Liver (tissue), 3 donors: ENCODE data around the gene PAPPA2.

Source experiments
- JUND ChIP-seq, 2 donors: IDR thresholded peaks; 2 replicates each; pipeline ENCODE4 v1.6.1; 2016; ENCODE audit warnings: antibody characterized with exemption in 2 of 2
- TF ChIP-seq, protein P1 (sequence below): fragments of 150-350 bp; IDR thresholded peaks from 2 replicates; pipeline ENCODE4 v1.5.1; 2017; ENCODE audit warnings: improper control_type of control experiment, low read depth, low read length; ENCODE audit not compliant: missing input control
- donor health status: healthy.
- donor health status: healthy.

DNA sequence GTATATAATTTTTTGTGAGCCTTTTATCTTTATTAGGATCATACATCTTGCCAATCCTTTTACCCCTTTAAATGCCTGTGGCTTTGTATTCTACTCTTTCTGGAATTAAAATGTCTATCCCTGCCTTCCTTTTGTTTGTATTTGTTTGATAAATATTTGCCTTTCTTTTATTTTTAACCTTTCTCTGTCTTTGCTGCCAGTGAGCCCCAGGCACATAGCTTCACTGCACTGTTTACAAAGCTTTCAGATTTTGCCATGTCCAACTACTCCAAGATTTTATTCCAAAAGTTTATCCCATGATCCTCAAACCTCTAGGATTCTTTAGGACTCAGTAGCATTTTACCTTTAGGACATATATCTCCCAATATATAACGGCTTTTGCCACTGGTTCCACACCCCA, 281.2 kb downstream of the PAPPA2 start:
- TF ChIP-seq, protein P1, sequence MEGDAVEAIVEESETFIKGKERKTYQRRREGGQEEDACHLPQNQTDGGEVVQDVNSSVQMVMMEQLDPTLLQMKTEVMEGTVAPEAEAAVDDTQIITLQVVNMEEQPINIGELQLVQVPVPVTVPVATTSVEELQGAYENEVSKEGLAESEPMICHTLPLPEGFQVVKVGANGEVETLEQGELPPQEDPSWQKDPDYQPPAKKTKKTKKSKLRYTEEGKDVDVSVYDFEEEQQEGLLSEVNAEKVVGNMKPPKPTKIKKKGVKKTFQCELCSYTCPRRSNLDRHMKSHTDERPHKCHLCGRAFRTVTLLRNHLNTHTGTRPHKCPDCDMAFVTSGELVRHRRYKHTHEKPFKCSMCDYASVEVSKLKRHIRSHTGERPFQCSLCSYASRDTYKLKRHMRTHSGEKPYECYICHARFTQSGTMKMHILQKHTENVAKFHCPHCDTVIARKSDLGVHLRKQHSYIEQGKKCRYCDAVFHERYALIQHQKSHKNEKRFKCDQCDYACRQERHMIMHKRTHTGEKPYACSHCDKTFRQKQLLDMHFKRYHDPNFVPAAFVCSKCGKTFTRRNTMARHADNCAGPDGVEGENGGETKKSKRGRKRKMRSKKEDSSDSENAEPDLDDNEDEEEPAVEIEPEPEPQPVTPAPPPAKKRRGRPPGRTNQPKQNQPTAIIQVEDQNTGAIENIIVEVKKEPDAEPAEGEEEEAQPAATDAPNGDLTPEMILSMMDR: no peak
- no peak for TF ChIP-seq JUND (IDR thresholded peaks at IDR 0.05)
